ENCODE results near the gene NCMAP. TPM values are rescaled to one million over a fixed set of nuclear protein-coding genes. Genes with fewer than 3 reads are reported as not detected.

Gene NCMAP
- total RNA-seq, 3 donors from 2014 or later, result 0.16 to 8.2 (median 0.98) TPM

- Histone ChIP-seq H3K4me3 (no peak overlapping the region), H3K9me3 (no peaks in the 10 kb centered on the region), H3K27ac (no peak overlapping the region), H3K36me3 (peaks cover 4% of the 10 kb centered on the region), H3K4me1 (no peaks in the 10 kb centered on the region), H3K27me3 (no peaks in the 10 kb centered on the region)
- TF ChIP-seq POLR2AphosphoS5 (IDR thresholded peaks at IDR 0.05), result no peak
- DNase-seq (ENCODE audit: low spot score in 2 of 2), result no peak
- intact Hi-C loops (cut with DNase I; ENCODE audit: low total_unique reads), result no loop called here
Measured at GRCh38 chr1:24605534-24606295, 49.8 kb downstream of the NCMAP start.

GRCh38 chr1:24606296-24606605 is 50.4 kb downstream of the NCMAP start:
- DNase-seq (ENCODE audit: low spot score in 2 of 2), result no peak
- H3K9me3 ChIP-seq, result no peaks in the 10 kb centered on the region
- H3K36me3 ChIP-seq, result peaks cover 2% of the 10 kb centered on the region
- TF ChIP-seq CTCF (IDR thresholded peaks at IDR 0.05) (no peak), POLR2A (IDR thresholded peaks at IDR 0.05) (no peak), POLR2AphosphoS5 (IDR thresholded peaks at IDR 0.05) (no peak)
- H3K27ac ChIP-seq, result no peak overlapping the region
- intact Hi-C loops (cut with DNase I; ENCODE audit: low total_unique reads), result no loop called here
- no peak overlapping the region for H3K4me3 ChIP-seq
- H3K27me3 ChIP-seq, result no peaks in the 10 kb centered on the region
- no peaks in the 10 kb centered on the region for H3K4me1 ChIP-seq

GRCh38 chr1:24606621-24607020 is 50.7 kb downstream of the NCMAP start:
- no peaks in the 10 kb centered on the region for H3K9me3 ChIP-seq
- H3K27ac ChIP-seq, result no peak overlapping the region
- no peaks in the 10 kb centered on the region for H3K27me3 ChIP-seq
- intact Hi-C loops (cut with DNase I; ENCODE audit: low total_unique reads), result no loop called here
- H3K4me3 ChIP-seq, result no peak overlapping the region
- H3K36me3 ChIP-seq, result no peaks in the 10 kb centered on the region
- H3K4me1 ChIP-seq, result no peaks in the 10 kb centered on the region
- no peak for DNase-seq (ENCODE audit: low spot score in 2 of 2)
- TF ChIP-seq POLR2A (IDR thresholded peaks at IDR 0.05) (no peak), CTCF (IDR thresholded peaks at IDR 0.05) (no peak), POLR2AphosphoS5 (IDR thresholded peaks at IDR 0.05) (no peak)

- TF ChIP-seq CTCF (IDR thresholded peaks at IDR 0.05) (no peak), POLR2AphosphoS5 (IDR thresholded peaks at IDR 0.05) (no peak), POLR2A (IDR thresholded peaks at IDR 0.05) (no peak)
- H3K4me3 ChIP-seq, result no peak overlapping the region
- no peaks in the 10 kb centered on the region for H3K9me3 ChIP-seq
- H3K36me3 ChIP-seq, result no peaks in the 10 kb centered on the region
- DNase-seq (ENCODE audit: low spot score in 2 of 2), result peak in 1 of 2 donors; percentile 17
- peak overlapping the region; percentile 43 to 66 for H3K27ac ChIP-seq
- H3K4me1 ChIP-seq, result no peaks in the 10 kb centered on the region
- intact Hi-C loops (cut with DNase I; ENCODE audit: low total_unique reads), result no loop called here
- H3K27me3 ChIP-seq, result no peaks in the 10 kb centered on the region
Measured at GRCh38 chr1:24609949-24610517, 54.1 kb downstream of the NCMAP start.

GRCh38 chr1:24619376-24619775 is 63.5 kb downstream of the NCMAP start:
- Histone ChIP-seq H3K27me3 (no peaks in the 10 kb centered on the region), H3K36me3 (no peaks in the 10 kb centered on the region), H3K27ac (peak overlapping the region; percentile 65 to 80), H3K4me3 (peak overlapping the region in 2 of 3 donors; percentile 8 to 11), H3K4me1 (peaks cover 0 to 3% of the 10 kb centered on the region in 2 donors), H3K9me3 (no peaks in the 10 kb centered on the region)
- TF ChIP-seq CTCF (IDR thresholded peaks at IDR 0.05) (no peak), POLR2AphosphoS5 (IDR thresholded peaks at IDR 0.05) (no peak), POLR2A (IDR thresholded peaks at IDR 0.05) (no peak)
- intact Hi-C loops (cut with DNase I; ENCODE audit: low total_unique reads), result no loop called here
- DNase-seq (ENCODE audit: low spot score in 2 of 2), result peak in 1 of 2 donors; percentile 87

All from breast epithelium (tissue), 4 donors.